ENCODE data around the gene LSP1. TPM values are rescaled to one million over a fixed set of nuclear protein-coding genes. Genes with fewer than 3 reads are reported as not detected.
A peak's percentile ranks its signal among the peaks of the same experiment; 100 is the strongest.
"Not testable (repeated sequence)": the region's sequence is repeated elsewhere in the genome, so short reads cannot be mapped to it uniquely, and the experiment has no call there.

The LSP1 gene
- total RNA-seq, 1 donor from 2014 or later, result not detected

DNA sequence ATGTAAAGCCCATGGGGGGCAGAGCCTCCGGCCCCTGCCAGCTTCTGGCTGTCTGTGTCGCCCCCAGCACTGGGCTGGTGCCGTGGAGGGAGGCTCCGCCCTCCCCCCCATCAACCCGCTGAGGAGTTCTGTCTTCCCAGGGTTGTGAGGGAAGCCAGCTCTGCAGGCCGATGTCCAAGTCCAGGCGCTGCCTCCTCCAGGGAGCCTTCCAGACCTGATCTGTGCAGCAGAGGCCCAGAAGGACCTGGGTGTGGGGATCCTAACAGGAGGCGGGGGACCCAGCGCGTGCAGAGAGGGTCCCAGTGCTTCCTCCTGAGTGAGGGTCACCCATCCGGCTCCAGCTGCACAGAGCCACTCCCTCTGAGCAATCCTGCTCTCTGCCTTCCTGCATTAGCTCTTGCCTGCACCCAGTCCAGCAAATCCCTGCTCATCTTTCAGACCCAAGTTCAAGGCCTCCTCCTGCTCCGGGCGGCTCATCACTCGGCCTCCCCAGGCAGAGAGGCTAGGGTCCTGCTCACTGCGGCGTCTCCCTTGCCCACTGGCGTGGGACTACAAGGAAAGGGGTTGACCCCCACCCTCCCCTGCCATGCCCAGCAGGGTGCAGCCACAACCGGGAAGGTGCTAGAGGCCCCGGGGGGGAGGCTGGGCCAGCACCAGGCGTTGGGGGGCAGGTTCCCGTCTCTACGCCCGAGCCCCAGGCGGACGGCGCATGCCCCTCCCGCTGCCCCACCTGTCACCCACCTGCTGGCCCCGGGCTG is 22.4 kb downstream of the LSP1 start:
- no peak for DNase-seq (ENCODE audit: low read depth)

DNA sequence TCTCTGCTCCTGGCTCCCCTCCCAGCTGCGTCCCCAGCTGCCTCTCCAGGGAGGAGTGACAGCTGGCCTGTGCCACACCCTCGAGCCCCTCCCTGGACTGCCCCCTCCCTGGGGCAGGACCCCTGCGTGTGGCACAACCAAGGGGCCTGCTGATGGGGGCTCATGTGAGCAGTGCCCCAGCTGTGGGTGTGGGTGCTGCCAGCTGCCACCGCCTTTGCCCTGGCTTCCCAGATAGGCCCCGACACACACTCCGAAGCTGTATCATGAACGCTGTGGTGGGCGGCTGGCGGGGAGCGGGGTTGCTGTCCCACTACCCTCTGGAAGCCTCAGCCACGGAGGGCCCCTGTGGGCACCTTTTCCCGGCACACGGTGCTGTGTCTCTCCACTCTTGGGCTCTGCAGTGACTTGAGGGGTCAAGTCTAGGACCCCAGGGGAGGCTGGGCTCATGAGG is 23.0 kb downstream of the LSP1 start:
- DNase-seq (ENCODE audit: low read depth), result not testable (repeated sequence)

DNA sequence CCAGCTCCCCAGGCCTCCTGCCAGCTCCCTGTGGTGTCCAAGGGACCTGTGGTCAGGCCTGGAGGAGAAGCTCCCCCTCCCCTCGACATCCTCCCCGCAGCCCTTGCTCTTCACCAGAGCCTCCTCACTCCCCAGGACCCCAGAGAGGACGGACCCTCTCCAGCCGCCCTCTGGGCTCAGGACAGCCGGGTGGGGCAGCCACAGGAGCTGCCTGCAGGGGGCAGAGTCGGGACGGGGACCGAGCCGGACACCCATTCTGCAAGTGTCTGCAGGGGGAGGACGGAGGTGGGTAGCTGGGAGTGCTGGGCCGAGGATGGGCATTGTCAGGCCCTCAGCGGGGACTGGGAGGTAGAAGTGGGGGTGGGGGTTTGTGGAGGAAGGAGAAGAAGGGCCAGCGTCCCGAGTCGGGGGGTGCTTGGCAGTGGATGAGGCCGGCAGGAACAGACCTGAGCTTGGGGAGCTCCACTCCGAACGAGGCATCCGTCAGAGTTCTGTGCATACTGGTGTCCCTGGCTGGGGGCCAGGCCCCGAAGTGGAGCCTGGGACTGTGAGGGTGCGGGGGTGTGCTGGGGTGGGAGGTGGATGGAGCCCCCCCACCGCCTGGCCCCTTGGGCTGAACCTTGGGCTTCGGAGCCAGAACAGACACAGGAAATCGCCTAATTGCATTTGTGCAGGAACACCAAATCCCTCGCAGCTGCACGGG is 23.6 kb downstream of the LSP1 start:
- DNase-seq (ENCODE audit: low read depth), result no peak

DNA sequence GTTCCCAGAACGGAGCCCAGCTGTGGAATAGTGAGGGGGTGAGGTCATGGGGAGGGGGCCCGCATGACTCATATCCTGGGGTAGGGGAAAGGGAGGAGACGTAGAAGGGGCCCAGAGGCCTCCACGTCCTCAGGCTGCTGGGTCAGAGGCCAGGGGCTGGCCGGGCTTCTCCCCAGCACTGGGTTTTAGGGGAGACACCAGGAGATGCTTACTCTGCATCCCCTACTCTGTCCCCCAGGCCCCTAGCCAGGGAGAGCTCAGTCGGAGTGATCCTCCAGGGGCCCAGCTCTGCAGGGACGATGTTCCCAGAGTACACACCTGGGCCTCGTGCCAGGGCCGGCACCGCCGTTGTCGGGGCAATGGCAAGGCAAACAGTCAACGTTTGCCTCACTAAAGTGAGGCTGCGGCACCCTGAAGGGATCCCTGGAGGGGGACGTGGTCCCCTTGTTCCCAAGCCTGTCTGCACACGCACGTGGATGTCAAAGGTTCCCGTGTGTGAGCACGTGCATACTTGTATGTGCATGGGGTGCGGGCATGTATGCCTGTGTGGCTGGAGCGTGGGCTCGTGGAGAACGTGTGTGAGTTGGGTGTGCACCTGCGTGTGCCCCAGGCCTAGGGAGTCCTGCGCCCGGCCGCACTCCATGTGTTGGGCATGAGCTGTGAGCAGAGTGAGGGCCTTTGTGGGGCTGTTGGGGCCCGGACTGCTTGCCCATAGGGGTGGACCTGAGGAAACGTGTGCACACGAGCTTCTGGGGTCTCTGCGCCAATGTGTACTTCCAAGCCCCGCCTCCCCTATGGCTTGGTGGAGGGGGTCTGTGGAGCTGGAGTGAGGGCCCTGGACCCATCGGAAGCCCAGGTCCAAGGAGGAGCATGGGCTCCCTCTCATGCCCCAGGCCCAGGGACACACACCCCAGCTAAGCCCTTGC is 24.6 kb downstream of the LSP1 start:
- no peak for DNase-seq (ENCODE audit: low read depth)

DNA sequence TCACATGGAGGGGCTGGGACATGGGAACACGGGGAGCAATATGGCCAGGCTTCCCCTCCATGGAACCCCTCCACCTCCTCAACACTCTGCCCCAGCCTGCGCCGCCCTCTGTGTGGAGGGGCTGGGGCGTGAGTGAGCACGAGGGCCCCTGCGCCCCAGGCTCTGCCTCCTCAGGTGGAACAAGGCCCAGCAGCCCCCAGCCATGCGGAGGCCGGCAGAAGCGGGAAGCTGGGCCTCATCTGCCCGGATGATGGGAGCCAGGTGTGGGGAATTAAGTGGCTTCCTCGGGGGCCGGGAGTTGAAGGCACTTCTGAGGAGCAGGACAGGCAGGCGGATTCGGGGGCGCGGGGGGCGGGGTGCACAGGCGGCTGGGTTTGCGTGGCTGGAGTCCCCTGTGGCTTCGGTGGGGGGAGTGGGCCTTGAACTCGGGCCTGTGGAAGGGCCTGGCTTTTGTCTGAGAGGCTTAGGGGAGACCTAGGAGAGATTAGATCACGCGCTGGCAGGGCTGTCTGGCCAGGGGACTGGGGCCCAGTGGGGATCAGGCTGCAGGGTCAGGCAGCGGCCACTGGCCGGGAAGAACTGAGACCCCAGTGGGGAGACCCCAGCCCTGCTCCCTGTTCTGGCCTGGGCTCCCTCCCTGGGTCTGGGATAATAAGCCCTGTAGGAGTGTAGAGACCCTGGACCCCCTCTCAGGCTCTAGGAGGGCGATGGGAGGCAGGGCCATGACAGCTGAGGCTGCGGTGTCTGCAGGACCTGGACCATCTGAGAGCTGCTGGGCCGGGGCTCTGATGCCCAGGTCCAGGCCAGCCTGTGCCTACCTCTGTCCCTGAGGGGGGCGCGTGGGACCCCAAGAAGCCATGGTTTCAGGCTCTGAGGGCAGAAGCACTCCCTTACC is 25.5 kb downstream of the LSP1 start:
- no peak for DNase-seq (ENCODE audit: low read depth)

DNA sequence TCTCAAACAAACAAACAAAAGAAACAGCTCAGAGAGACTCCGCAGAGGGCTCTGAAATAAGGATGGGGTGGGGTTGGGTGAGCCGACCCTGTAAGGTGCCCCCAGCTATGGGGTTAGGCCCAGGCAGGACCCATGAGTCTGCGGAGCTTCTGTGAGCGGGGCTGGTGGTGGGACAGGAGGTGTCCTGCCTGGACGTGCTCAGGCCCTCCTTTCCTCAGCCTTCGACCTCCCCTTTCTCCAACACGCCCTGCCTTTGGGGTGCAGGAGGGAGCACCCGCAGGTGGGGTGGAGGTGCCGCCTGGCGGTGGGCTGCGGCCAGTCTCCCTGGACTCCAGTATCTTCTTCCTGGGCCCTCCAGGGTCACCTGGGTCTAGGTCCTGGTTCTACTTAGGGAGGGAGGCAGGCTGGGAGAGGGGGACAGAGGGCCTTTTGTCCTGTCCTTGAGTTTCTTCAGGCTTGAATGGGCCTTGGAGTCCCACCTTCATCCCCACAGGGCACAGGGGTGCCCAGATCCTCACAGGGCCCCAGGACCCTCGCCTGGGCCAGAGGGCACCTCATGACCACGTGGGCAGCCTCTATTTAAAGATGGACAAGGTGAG is 26.6 kb downstream of the LSP1 start:
- DNase-seq (ENCODE audit: low read depth), result no peak

DNA sequence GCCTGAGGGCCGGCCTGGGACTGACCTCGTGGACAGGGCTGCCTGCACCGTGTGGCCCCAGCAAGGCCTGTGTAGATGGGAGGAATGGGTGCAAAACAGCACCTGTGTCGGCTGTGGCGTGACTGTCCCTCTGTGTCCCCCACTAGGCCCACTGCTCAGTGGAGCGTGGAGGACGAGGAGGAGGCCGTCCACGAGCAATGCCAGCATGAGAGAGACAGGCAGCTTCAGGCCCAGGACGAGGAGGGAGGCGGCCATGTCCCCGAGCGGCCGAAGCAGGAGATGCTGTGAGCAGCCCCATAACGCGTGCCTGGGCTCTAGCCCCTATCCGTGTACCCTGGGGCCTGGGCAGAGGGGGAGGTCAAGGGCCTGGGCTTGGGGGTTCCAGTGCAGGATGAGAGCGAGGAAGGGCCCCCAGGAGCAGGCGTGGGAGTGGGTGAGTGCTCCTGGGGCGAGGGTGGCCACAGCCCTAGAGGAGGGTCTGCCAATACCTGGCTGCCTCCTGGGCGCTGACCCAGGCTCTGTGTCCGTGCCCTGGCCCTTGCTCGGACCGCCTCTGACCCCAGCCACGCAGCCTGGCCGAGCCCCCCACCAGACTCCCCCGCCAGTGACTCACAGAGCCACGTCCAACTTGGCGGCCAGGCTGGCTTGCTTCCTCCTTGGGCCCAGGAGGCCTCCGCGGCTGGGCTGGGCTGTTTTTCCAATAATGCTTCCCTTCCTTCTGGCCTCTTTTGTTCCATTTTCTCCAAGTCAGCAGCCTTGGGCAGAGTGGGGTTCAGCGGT is 27.2 kb downstream of the LSP1 start:
- DNase-seq (ENCODE audit: low read depth), result no peak

DNA sequence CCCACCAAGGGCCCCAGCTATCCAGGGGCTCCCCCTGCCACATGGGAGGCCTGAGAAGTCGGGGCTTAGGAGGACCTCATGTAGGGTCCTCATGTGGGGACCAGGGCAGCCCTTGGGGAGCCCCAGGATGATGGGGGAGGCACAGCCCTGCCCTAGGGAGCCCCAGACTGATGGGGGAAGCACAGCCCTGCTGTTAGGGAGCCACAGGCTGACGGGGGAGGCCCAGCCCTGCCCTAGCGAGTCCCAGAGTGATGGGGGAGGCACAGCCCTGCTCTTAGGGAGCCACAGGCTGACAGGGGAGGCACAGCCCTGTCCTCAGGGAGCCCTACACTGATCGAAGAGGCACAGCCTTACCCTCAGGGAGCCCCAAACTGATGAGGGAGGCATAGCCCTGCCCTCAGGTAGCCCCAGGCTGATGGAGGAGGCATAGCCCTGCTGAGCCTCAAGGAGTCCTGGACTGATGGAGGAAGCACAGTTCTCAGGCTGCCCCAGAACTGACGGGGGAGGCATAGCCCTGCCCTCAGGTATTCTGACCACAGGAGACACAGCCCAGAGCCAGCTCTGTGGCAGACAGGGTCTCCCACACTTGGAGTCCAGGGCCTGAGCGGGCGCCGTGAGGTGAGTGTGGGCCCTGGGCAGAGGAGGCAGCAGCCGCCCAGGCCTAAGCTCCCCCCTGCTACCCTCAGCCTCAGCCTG is 28.0 kb downstream of the LSP1 start:
- DNase-seq (ENCODE audit: low read depth), result no peak

DNA sequence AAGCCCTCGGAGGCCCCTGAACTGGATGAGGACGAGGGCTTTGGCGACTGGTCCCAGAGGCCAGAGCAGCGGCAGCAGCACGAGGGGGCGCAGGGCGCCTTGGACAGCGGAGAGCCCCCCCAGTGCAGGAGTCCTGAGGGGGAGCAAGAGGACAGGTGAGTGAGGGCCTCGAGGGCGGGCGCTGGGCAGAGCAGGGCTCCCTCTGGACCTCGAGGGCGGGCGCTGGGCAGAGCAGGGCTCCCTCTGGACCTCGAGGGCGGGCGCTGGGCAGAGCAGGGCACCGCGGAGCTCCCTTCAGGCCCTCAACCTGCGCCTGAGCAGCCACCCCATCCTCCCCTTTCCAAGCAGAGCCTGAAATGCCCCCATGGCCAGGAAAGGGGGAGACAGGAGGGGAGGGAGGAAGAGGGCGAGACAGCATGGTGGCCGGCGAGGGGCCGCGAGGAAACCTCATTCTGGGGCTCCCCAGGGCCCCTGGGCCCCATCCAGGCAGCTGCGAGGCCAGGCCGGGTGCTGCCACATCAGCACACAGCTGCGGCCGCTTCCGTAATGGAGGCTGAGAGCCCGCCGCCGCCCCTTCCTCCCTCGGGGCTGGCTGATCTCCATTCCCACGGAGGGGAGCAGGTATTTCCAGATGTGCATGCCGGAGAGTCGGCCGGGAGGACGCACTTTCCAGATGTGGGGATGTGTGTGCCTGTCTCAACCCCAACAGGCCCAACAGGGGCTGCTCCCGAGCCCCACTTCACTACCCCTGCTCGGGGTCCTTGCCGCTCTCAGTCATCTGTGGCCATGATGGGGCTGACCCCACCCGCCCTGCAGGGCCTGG is 28.8 kb downstream of the LSP1 start:
- DNase-seq (ENCODE audit: low read depth), result no peak

DNA sequence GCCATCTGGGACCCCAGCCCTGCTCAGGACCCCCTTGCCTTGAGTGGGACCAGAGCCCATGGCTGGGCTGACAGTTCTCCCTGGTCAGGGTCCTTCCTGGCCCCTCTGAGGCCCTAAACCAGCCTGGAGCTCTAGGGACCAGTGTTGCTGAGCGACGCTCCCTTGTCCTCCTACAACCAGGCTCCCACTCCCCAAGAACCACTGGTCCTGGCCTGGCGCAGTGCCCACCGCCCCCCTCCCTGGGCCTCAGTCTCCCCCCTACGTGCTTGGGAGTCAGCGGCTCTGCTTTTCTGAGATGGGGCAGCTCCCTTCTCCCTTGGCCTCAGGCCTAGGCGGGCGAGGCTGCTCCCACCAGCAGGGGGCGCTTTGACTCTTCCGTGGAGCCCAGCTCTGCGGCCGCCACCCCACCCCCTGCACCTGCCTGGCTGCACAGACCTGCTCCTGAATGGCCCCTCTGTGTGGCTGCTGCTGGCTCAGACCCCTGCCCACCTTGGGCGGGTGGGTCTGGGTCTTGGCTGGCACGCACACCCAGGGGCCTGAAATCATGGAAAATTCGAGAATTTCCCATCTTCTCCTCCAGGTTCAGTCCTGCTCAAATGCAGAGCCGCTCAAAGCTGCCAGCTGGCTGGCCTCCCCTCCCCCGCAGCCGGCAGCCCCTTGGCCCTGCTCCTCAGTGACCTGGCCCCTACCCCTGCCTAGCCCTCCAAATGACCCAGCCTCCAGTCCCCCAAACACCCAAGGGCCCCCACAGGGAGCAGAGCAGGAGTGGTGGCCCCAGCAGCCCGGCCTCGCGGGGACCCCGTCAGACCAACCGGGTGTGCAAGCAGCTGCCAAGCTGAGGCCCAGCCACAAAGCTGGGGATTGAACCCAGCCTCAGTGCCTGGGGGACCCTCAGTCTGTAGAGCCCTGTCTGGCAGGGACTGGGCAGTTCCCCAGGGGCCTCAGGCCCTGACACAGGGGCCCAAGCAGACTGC is 29.7 kb downstream of the LSP1 start:
- peak; percentile 9 for DNase-seq (ENCODE audit: low read depth)

DNA sequence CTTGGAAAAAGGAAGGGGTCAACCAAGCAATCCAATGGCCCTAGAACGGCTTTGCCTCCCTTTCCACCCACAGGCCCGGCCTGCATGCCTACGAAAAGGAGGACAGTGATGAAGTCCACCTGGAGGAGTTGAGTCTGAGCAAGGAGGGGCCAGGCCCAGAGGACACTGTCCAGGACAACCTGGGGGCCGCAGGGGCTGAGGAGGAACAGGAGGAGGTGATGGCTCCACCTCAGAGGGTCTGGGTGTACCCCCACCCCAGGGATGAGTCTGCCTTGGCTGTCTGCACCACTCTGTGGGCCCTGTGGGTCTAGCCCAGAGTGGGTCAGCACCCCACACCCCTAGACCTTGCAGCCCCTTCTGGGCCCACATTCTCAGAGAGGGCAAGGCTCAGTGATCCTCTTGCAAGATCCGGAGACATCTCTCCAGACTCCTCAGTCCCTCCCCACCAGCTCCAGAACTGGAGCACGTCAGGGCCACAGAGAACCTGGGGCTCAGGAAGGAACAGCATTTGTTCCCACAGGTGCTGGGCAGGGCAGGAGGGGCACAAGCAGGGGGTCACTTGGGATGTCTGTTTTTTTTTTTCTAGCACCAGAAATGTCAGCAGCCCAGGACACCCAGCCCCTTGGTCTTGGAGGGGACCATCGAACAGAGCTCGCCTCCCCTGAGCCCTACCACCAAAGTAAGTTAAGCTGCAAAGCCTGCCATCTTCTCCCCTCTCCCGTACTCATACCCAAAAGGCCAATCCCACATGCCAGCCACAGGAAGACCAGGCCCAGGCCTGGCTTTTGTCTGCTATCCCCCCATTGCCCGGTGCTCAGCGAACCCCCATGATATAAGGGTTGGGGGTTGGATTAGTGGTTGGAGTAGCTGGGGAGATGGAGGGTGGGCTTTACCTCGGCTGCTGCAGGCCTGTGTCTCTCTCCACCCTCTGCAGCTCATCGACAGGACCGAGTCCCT is 30.7 kb downstream of the LSP1 start:
- DNase-seq (ENCODE audit: low read depth), result no peak

DNA sequence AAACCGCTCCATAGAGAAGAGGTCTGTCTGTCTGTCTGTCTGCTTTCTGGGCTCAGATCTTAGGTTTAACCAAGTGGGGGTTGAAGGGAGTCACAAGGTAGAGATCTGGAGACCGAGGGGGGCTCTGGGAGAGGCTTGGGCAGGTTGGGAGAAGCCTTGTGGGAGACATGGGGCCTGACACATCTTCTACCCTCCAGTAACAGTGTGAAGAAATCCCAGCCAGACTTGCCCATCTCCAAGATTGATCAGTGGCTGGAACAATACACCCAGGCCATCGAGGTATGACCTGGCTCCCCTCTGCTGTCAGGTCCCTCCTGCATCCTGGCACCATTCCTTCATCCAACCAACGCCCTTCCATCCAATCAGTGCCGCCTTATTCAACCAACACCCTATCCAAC is 31.4 kb downstream of the LSP1 start:
- no peak for DNase-seq (ENCODE audit: low read depth)

DNA sequence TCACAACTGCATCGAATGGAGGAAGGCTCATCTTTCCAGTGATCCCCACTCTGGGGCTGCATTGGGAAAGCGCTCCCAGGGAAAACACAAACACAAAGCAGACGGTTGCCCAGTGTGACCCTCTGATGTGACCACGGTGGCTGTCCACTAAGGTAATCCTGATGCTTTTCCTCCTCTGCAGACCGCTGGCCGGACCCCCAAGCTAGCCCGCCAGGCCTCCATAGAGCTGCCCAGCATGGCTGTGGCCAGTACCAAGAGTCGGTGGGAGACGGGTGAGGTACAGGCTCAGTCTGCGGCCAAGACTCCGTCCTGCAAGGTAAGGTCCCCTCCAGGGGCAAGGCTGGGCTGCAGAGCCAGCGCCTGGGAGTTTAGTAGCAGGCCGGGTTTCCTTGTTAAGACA is 33.7 kb downstream of the LSP1 start:
- DNase-seq (ENCODE audit: low read depth), result not testable (repeated sequence)

DNA sequence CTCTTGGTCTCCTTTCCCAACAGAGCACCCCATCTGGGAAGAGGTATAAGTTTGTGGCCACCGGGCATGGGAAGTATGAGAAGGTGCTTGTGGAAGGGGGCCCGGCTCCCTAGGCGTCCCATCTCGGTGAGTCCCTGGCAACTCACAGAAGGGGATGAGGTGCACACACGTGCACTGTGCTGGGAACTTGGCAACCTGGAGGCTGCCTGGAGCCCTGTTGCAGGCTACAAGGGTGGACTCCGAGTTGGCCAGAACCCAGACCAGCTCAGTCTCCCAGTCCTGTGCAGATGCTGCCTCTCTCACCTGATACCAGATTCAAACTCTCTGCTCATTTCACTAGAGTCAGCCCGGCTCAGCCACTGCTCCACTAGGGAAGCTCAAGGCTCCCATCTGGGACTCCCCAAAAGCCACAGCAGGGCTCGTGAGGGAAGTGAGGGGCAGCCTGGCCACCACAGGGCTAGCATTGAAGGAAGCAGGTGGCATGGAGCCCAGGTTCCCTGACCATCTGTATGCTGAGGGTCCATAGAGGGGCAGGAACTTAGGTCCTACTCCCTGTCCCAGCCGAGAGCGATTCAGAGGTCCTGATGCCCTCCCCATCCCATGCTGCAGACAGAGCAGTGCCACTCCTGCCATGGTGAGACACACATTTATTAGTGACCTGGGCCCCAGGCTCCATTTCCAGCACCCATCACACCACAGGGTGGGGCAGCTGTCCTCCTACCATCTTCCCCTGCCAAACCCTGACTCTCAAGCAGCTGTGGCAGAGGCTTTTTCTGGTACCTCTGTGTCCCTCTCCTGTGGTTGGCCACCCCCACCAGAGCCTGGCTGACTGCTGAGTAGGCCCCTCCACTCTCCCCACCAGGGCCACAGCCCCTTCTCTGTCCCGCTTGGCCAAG is 34.8 kb downstream of the LSP1 start:
- DNase-seq (ENCODE audit: low read depth), result no peak

DNA sequence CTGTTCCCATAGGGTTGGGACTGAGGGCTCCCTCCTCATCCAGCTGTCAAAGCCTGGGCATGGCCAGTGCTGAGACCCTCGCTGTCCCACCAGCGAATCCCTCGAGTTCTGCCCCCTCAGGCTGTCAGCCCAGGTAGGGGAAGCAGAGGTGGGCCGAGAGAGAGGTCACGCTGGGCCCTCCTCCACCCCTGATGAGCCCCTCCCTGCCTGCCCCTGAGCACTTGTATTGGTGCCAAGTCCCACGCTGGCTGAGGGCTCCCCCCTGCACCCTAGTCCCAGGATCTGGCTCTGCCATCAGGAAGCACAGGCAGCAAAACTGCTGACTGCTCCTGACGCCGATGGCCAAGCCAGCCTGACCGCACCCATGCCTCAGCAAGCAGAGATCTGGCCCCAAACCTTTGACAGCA is 35.5 kb downstream of the LSP1 start:
- DNase-seq (ENCODE audit: low read depth), result no peak
